Osteoblast (primary cell): Measurements from ENCODE around the gene ZER1. TPM values are rescaled to one million over a fixed set of nuclear protein-coding genes. Genes with fewer than 3 reads are reported as not detected.
A peak's percentile ranks its signal among the peaks of the same experiment; 100 is the strongest.

ENCODE experiments used
- DNase-seq: peaks from one replicate; pipeline ENCODE4 v3.0.0; 2011; ENCODE audit warnings: low spot score, mixed read lengths; ENCODE audit not compliant: insufficient read length; ENCODE audit errors: missing footprints
- H2AFZ ChIP-seq: 2 replicates; pipeline ENCODE4 v1.6.0; 2011; ENCODE audit warnings: mild to moderate bottlenecking, low read length
- H3K27ac ChIP-seq: 2 replicates; pipeline ENCODE4 v1.5.1; 2011; ENCODE audit warnings: mild to moderate bottlenecking, low read depth, low read length, moderate library complexity
- H3K27me3 ChIP-seq: 2 replicates; pipeline ENCODE4 v1.6.0; 2012; ENCODE audit warnings: mild to moderate bottlenecking, control low read depth, inconsistent platforms, low read length, moderate library complexity; ENCODE audit not compliant: insufficient read depth
- H3K36me3 ChIP-seq: 2 replicates; pipeline ENCODE4 v1.5.1; 2011; ENCODE audit warnings: mild to moderate bottlenecking, low read length, control low read depth, moderate library complexity; ENCODE audit not compliant: insufficient read depth
- H3K4me1 ChIP-seq: 2 replicates; pipeline ENCODE4 v1.5.1; 2011; ENCODE audit warnings: mild to moderate bottlenecking, low read length, control low read depth, moderate library complexity; ENCODE audit not compliant: insufficient read depth
- H3K4me2 ChIP-seq: 2 replicates; pipeline ENCODE4 v1.6.0; 2011; ENCODE audit warnings: mild to moderate bottlenecking, low read length; ENCODE audit not compliant: insufficient read depth
- H3K4me3 ChIP-seq: fragments of 200-600 bp; sonication (generic); 3 replicates; pipeline ENCODE4 v1.5.1; 2012; ENCODE audit warnings: mild to moderate bottlenecking, low read length, inconsistent platforms; ENCODE audit not compliant: insufficient read depth
- H3K79me2 ChIP-seq: 2 replicates; pipeline ENCODE4 v1.6.0; 2012; ENCODE audit warnings: mild to moderate bottlenecking, low read length, control low read depth, inconsistent platforms; ENCODE audit not compliant: insufficient read depth
- H3K9me3 ChIP-seq: 2 replicates; pipeline ENCODE4 v1.5.1; 2011; ENCODE audit warnings: low read depth, low read length, control low read depth
- H4K20me1 ChIP-seq: 2 replicates; pipeline ENCODE4 v1.6.0; 2012; ENCODE audit warnings: mild to moderate bottlenecking, low read length, control low read depth; ENCODE audit not compliant: insufficient read depth
- total RNA-seq: library from RNA; depleted of rRNA; stranded (reverse); fragments of >200 nt; gene quantifications from 2 replicates; pipeline ENCODE4 v1.2.3, GENCODE V29; 2012
- TF ChIP-seq, protein P1 (sequence below): IDR thresholded peaks from 2 replicates; pipeline ENCODE4 v1.5.1; 2011; ENCODE audit warnings: mild to moderate bottlenecking, low read depth, low read length, moderate library complexity; ENCODE audit errors: extremely low read depth

Gene ZER1
- total RNA-seq, 1 donor: 26.4 TPM

- Histone ChIP-seq H3K4me1 (no peaks in the 10 kb centered on the region), H3K27ac (no peak overlapping the region), H4K20me1 (no peaks in the 10 kb centered on the region), H2AFZ (no peak overlapping the region), H3K4me2 (no peak overlapping the region), H3K27me3 (no peaks in the 10 kb centered on the region), H3K79me2 (no peaks in the 10 kb centered on the region), H3K36me3 (peaks cover 17% of the 10 kb centered on the region), H3K4me3 (no peak overlapping the region), H3K9me3 (no peaks in the 10 kb centered on the region)
- DNase-seq: no peak
- TF ChIP-seq, protein P1, sequence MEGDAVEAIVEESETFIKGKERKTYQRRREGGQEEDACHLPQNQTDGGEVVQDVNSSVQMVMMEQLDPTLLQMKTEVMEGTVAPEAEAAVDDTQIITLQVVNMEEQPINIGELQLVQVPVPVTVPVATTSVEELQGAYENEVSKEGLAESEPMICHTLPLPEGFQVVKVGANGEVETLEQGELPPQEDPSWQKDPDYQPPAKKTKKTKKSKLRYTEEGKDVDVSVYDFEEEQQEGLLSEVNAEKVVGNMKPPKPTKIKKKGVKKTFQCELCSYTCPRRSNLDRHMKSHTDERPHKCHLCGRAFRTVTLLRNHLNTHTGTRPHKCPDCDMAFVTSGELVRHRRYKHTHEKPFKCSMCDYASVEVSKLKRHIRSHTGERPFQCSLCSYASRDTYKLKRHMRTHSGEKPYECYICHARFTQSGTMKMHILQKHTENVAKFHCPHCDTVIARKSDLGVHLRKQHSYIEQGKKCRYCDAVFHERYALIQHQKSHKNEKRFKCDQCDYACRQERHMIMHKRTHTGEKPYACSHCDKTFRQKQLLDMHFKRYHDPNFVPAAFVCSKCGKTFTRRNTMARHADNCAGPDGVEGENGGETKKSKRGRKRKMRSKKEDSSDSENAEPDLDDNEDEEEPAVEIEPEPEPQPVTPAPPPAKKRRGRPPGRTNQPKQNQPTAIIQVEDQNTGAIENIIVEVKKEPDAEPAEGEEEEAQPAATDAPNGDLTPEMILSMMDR: no peak
Observed at GRCh38 chr9:128809036-128809599, 37.4 kb upstream of the ZER1 start.

GRCh38 chr9:128808543-128808942 is 36.8 kb upstream of the ZER1 start:
- Histone ChIP-seq H3K27me3 (no peaks in the 10 kb centered on the region), H3K4me3 (no peak overlapping the region), H3K4me2 (no peak overlapping the region), H3K79me2 (no peaks in the 10 kb centered on the region), H3K36me3 (peaks cover 23% of the 10 kb centered on the region), H3K4me1 (no peaks in the 10 kb centered on the region), H2AFZ (no peak overlapping the region), H3K9me3 (no peaks in the 10 kb centered on the region), H3K27ac (no peak overlapping the region), H4K20me1 (no peaks in the 10 kb centered on the region)
- TF ChIP-seq, protein P1: no peak
- peak; percentile 51 for DNase-seq

- TF ChIP-seq, protein P1: no peak
- Histone ChIP-seq H3K4me3 (no peak overlapping the region), H3K4me2 (no peak overlapping the region), H3K36me3 (peaks cover 30% of the 10 kb centered on the region), H3K9me3 (no peaks in the 10 kb centered on the region), H3K79me2 (no peaks in the 10 kb centered on the region), H2AFZ (no peak overlapping the region), H4K20me1 (no peaks in the 10 kb centered on the region), H3K27me3 (no peaks in the 10 kb centered on the region), H3K4me1 (no peaks in the 10 kb centered on the region), H3K27ac (no peak overlapping the region)
- DNase-seq: peak; percentile 55
Observed at GRCh38 chr9:128807827-128808226, 36.1 kb upstream of the ZER1 start.

DNA sequence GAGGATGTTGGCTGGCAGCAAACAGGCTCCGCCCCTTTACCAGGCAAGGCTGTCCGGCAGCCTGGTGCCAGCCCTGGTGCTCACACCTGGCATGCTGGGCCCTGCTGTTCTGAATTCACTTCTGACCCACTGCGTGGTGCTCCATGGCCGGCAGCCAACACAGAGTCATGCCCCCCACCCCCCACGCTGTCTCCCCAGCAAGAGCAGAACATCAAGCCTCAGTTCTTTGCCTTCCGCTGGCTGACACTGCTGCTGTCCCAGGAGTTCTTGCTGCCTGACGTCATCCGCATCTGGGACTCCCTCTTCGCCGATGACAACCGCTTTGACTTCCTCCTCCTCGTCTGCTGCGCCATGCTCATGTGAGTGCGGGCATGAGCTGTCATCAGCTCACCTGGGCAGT is 33.9 kb upstream of the ZER1 start:
- Histone ChIP-seq H3K4me2 (no peak overlapping the region), H3K79me2 (no peaks in the 10 kb centered on the region), H3K36me3 (peaks cover 38% of the 10 kb centered on the region), H3K27ac (no peak overlapping the region), H3K9me3 (no peaks in the 10 kb centered on the region), H4K20me1 (no peaks in the 10 kb centered on the region), H3K27me3 (no peaks in the 10 kb centered on the region), H3K4me1 (no peaks in the 10 kb centered on the region), H3K4me3 (no peak overlapping the region), H2AFZ (no peak overlapping the region)
- TF ChIP-seq, protein P1: no peak
- DNase-seq: peak; percentile 45
